Activated CD8-positive, alpha-beta memory T cell treated with anti-CD3 and anti-CD28 coated beads for 36 hours (primary cell): ENCODE results near the gene MAOA. TPM values are rescaled to one million over a fixed set of nuclear protein-coding genes. Genes with fewer than 3 reads are reported as not detected.
"Not testable (repeated sequence)": the region's sequence is repeated elsewhere in the genome, so short reads cannot be mapped to it uniquely, and the experiment has no call there.

ENCODE experiments used
- CTCF ChIA-PET: fragments of 350-600 bp; sonication (Branson Sonifier 250); formaldehyde crosslinking; loops from one replicate; lab custom pipeline; 2021; ENCODE audit warnings: antibody characterized with exemption; lab: Charles Lee
- POLR2A ChIA-PET: fragments of 350-600 bp; sonication (Branson Sonifier 250); formaldehyde crosslinking; loops from one replicate; lab custom pipeline; 2021; ENCODE audit warnings: antibody characterized with exemption; lab: Charles Lee
- total RNA-seq, 2 experiments: library from RNA; stranded (reverse); gene quantifications; one replicate each; pipeline ENCODE4 v1.2.3, GENCODE V29; 2021

The MAOA gene
- total RNA-seq, 2 experiments from 2014 or later: 10.0 to 12.4 TPM

GRCh38 chrX:43706786-43707370 lies 50.8 kb downstream of the MAOA start:
- ChIA-PET CTCF (interaction anchor here (0.6 kb wide), 1 partner anchor 193 kb away, joined by 3 read pairs; no protein-coding TSS in a partner anchor), POLR2A (no interaction called here)

- POLR2A ChIA-PET: no interaction called here
Observed at GRCh38 chrX:43707812-43708548, 51.9 kb downstream of the MAOA start.

GRCh38 chrX:43716144-43716543 lies 60.0 kb downstream of the MAOA start:
- ChIA-PET POLR2A (no interaction called here), CTCF (no interaction called here)

More at GRCh38 chrX:43707812-43708548, 51.9 kb downstream of the MAOA start:
- CTCF ChIA-PET: interaction anchor here (0.6 kb wide), 1 partner anchor 192 kb away, joined by 3 read pairs; no protein-coding TSS in a partner anchor

- POLR2A ChIA-PET: no interaction called here
- CTCF ChIA-PET: no interaction called here
Observed at GRCh38 chrX:43716696-43717095, 60.6 kb downstream of the MAOA start.

GRCh38 chrX:43717161-43717560 lies 61.1 kb downstream of the MAOA start:
- ChIA-PET POLR2A (no interaction called here), CTCF (no interaction called here)

- CTCF ChIA-PET: no interaction called here
- POLR2A ChIA-PET: no interaction called here
Observed at GRCh38 chrX:43718081-43718480, 62.0 kb downstream of the MAOA start.

GRCh38 chrX:43718546-43718945 lies 62.4 kb downstream of the MAOA start:
- ChIA-PET POLR2A (no interaction called here), CTCF (no interaction called here)

- POLR2A ChIA-PET: no interaction called here
- CTCF ChIA-PET: no interaction called here
Observed at GRCh38 chrX:43718956-43719355, 62.9 kb downstream of the MAOA start.

GRCh38 chrX:43720082-43720481 lies 64.0 kb downstream of the MAOA start:
- ChIA-PET POLR2A (no interaction called here), CTCF (no interaction called here)

GRCh38 chrX:43720961-43721360 lies 64.9 kb downstream of the MAOA start:
- CTCF ChIA-PET: no interaction called here
- POLR2A ChIA-PET: no interaction called here

- POLR2A ChIA-PET, CTCF ChIA-PET: not testable (repeated sequence)
Observed at GRCh38 chrX:43725227-43725626, 69.1 kb downstream of the MAOA start.

- CTCF ChIA-PET: not testable (repeated sequence)
Observed at GRCh38 chrX:43727254-43727653, 71.2 kb downstream of the MAOA start.

GRCh38 chrX:43728002-43728401 lies 71.9 kb downstream of the MAOA start:
- POLR2A ChIA-PET: no interaction called here
- CTCF ChIA-PET: no interaction called here

More at GRCh38 chrX:43727254-43727653, 71.2 kb downstream of the MAOA start:
- POLR2A ChIA-PET: not testable (repeated sequence)

GRCh38 chrX:43728966-43729365 lies 72.9 kb downstream of the MAOA start:
- POLR2A ChIA-PET: no interaction called here
- CTCF ChIA-PET: no interaction called here

- ChIA-PET POLR2A (no interaction called here), CTCF (no interaction called here)
Observed at GRCh38 chrX:43731086-43731485, 75.0 kb downstream of the MAOA start.

- ChIA-PET POLR2A (no interaction called here), CTCF (no interaction called here)
Observed at GRCh38 chrX:43733699-43734098, 77.6 kb downstream of the MAOA start.

GRCh38 chrX:43734444-43734843 lies 78.3 kb downstream of the MAOA start:
- POLR2A ChIA-PET: no interaction called here

GRCh38 chrX:43735534-43735933 lies 79.4 kb downstream of the MAOA start:
- POLR2A ChIA-PET: no interaction called here
- CTCF ChIA-PET: no interaction called here

More at GRCh38 chrX:43734444-43734843, 78.3 kb downstream of the MAOA start:
- CTCF ChIA-PET: no interaction called here

- ChIA-PET POLR2A (no interaction called here), CTCF (no interaction called here)
Observed at GRCh38 chrX:43735957-43736356, 79.9 kb downstream of the MAOA start.

- POLR2A ChIA-PET: no interaction called here
- CTCF ChIA-PET: no interaction called here
Observed at GRCh38 chrX:43741843-43742573, 85.9 kb downstream of the MAOA start.
